ENCODE data around the gene DAPP1.

The DAPP1 gene

GRCh38 chr4:99821918-99822503, 5.4 kb downstream of the DAPP1 start:
- ChIA-PET CTCF (interaction anchor here (1.3 to 3.7 kb wide), 7 partner anchors 8 to 31 kb away, joined by 3 to 32 read pairs (median 9); no protein-coding TSS in a partner anchor), POLR2A (interaction anchor here (0.7 kb wide), 1 partner anchor 29 kb away, joined by 3 read pairs; no protein-coding TSS in a partner anchor)
- TF ChIP-seq, protein P1, sequence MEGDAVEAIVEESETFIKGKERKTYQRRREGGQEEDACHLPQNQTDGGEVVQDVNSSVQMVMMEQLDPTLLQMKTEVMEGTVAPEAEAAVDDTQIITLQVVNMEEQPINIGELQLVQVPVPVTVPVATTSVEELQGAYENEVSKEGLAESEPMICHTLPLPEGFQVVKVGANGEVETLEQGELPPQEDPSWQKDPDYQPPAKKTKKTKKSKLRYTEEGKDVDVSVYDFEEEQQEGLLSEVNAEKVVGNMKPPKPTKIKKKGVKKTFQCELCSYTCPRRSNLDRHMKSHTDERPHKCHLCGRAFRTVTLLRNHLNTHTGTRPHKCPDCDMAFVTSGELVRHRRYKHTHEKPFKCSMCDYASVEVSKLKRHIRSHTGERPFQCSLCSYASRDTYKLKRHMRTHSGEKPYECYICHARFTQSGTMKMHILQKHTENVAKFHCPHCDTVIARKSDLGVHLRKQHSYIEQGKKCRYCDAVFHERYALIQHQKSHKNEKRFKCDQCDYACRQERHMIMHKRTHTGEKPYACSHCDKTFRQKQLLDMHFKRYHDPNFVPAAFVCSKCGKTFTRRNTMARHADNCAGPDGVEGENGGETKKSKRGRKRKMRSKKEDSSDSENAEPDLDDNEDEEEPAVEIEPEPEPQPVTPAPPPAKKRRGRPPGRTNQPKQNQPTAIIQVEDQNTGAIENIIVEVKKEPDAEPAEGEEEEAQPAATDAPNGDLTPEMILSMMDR (IDR thresholded peaks at IDR 0.05; ENCODE audit: control extremely low read depth, extremely low read depth, low read depth, missing control alignments) = no peak
- DNase-seq (ENCODE audit: extremely low spot score) = no peak

- DNase-seq (ENCODE audit: extremely low spot score) = no peak
- TF ChIP-seq, protein P1 (IDR thresholded peaks at IDR 0.05; ENCODE audit: control extremely low read depth, extremely low read depth, low read depth, missing control alignments) = no peak
- ChIA-PET POLR2A (no interaction called here), CTCF (interaction anchor here (1.5 to 3.7 kb wide), 5 partner anchors 8 to 23 kb away, joined by 5 to 32 read pairs (median 13); no protein-coding TSS in a partner anchor)
These were observed 6.1 kb downstream of the DAPP1 start for GRCh38 chr4:99822734-99823133.

DNA sequence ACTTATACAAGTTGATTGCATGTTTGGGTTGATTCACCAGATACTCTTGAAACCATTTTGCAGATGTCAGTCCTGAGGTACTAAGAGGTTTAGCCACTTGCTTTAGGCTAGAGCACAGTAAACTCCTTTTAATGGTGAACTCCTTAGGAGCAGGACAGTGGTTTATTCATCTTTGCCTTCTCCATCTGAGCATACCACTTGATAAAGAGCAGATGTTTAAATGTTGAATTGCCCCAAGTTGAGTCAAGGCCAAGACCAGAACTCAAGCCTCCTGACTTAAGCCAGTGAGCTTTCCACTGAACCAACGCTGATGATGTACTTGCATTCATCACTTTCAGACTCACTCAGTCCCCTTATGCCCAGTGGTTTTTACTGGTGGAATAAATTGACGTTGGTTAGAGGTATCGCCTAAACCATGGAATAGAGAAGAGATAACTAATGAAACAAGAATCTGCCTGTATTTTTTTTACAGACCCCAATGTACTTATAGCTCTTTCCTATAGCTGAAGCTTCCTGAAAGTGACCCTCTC, 7.5 kb downstream of the DAPP1 start:
- TF ChIP-seq, protein P1 (IDR thresholded peaks at IDR 0.05; ENCODE audit: control extremely low read depth, extremely low read depth, low read depth, missing control alignments) = no peak
- POLR2A ChIA-PET = no interaction called here
- no peak for DNase-seq (ENCODE audit: extremely low spot score)
- CTCF ChIA-PET = interaction anchor here (0.9 to 2.8 kb wide), 5 partner anchors 9 to 29 kb away, joined by 3 to 13 read pairs (median 5); no protein-coding TSS in a partner anchor

DNA sequence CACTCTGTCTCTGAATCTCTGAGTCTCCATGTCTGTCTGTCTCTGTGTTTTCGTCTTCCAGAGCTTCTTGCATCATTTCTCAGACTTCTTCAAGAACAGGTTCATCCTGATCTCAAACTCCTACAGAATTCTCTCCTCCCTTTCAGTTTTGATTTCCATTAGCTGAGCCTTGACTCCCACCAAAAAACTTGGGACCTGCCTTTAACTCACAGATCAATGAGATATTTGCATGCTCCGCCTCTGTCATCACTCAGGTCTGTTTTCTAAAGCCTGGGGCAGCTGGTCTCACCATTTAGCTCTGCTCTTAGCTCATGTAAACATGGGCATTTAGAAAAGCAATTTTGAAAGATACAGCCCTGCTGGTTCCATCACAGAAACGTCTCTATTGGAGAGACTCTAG, 8.6 kb downstream of the DAPP1 start:
- CTCF ChIA-PET = interaction anchor here (1.7 to 2.8 kb wide), 3 partner anchors 14 to 25 kb away, joined by 5 to 13 read pairs (median 8); no protein-coding TSS in a partner anchor
- POLR2A ChIA-PET = no interaction called here
- TF ChIP-seq, protein P1 (IDR thresholded peaks at IDR 0.05; ENCODE audit: control extremely low read depth, extremely low read depth, low read depth, missing control alignments) = no peak
- DNase-seq (ENCODE audit: extremely low spot score) = no peak

GRCh38 chr4:99826016-99826415, 9.4 kb downstream of the DAPP1 start:
- DNase-seq (ENCODE audit: extremely low spot score) = no peak
- CTCF ChIA-PET = interaction anchor here (0.8 to 2.8 kb wide), 3 partner anchors 14 to 27 kb away, joined by 3 to 13 read pairs (median 3); no protein-coding TSS in a partner anchor
- POLR2A ChIA-PET = no interaction called here
- TF ChIP-seq, protein P1 (IDR thresholded peaks at IDR 0.05; ENCODE audit: control extremely low read depth, extremely low read depth, low read depth, missing control alignments) = no peak

DNA sequence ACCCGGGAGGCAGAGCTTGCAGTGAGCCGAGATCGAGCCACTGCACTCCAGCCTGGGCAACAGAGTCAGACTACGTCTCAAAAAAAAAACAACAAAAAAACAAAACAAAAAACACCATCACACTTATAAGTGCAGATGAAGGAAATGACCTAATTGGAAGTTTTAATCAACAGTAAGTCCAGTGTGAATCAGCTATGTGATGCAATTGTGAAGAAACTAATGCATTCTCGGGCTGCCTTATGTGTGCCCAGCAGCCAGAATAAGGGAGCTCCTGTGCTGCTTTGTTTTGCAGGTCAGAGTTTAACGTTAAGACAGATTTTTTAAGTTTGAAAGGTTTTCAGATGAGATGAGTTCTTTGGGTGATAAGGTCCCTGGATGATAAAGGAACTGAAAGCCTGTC, 10.8 kb downstream of the DAPP1 start:
- CTCF ChIA-PET = interaction anchor here (0.7 to 1.5 kb wide), 3 partner anchors 16 to 33 kb away, joined by 3 to 7 read pairs (median 3); no protein-coding TSS in a partner anchor
- POLR2A ChIA-PET = no interaction called here
- DNase-seq (ENCODE audit: extremely low spot score) = no peak
- TF ChIP-seq, protein P1 (IDR thresholded peaks at IDR 0.05; ENCODE audit: control extremely low read depth, extremely low read depth, low read depth, missing control alignments) = no peak

All from GM10248 (cell line).